GM18868 (cell line): ENCODE data around the gene TNNT2.

Source experiments
- ATAC-seq: cut with Tn5 transposase; IDR thresholded peaks from one replicate; pipeline ENCODE4 v1.9.1; 2021; ENCODE audit warnings: mild to moderate bottlenecking, moderate library complexity; ENCODE audit not compliant: unreplicated experiment

TNNT2 gene

GRCh38 chr1:201318504-201319340 is 58.8 kb downstream of the TNNT2 start:
- no peak for ATAC-seq

- no peak for ATAC-seq
These were observed 59.9 kb downstream of the TNNT2 start for GRCh38 chr1:201317551-201317950.

- no peak for ATAC-seq
These were observed 60.9 kb downstream of the TNNT2 start for GRCh38 chr1:201316556-201316955.

GRCh38 chr1:201313086-201313485 is 64.4 kb downstream of the TNNT2 start:
- ATAC-seq: no peak

GRCh38 chr1:201312298-201312697 is 65.2 kb downstream of the TNNT2 start:
- no peak for ATAC-seq

- ATAC-seq: no peak
These were observed 66.0 kb downstream of the TNNT2 start for GRCh38 chr1:201311356-201312011.

GRCh38 chr1:201310986-201311355 is 66.5 kb downstream of the TNNT2 start:
- no peak for ATAC-seq

- ATAC-seq: no peak
These were observed 67.1 kb downstream of the TNNT2 start for GRCh38 chr1:201310251-201310985.

- no peak for ATAC-seq
These were observed 68.1 kb downstream of the TNNT2 start for GRCh38 chr1:201309416-201309815.
